ENCODE results near the gene GOLGA6L6. TPM values are rescaled to one million over a fixed set of nuclear protein-coding genes. Genes with fewer than 3 reads are reported as not detected.
"Not testable (repeated sequence)": the region's sequence is repeated elsewhere in the genome, so short reads cannot be mapped to it uniquely, and the experiment has no call there.

GOLGA6L6 gene
- polyA plus RNA-seq, 3 donors = not detected

GRCh38 chr15:20493035-20493434, 48.6 kb downstream of the GOLGA6L6 start:
- H3K9me3 Mint-ChIP-seq; H3K4me3 ChIP-seq (replicated peaks in 1 of 3; ENCODE audit: low read depth in 2 of 3, low read length in 3 of 3); H3K4me3 Mint-ChIP-seq; intact Hi-C loops (cut with micrococcal nuclease); H3K4me1 Mint-ChIP-seq; H3K36me3 Mint-ChIP-seq; H3K4me1 ChIP-seq (ENCODE audit: control insufficient read depth in 1 of 2, insufficient read depth in 2 of 2, low read length in 2 of 2); H3K36me3 ChIP-seq (replicated peaks in 1 of 2; ENCODE audit: control insufficient read depth in 1 of 2, insufficient read depth in 2 of 2, low read length in 2 of 2); H3K27ac Mint-ChIP-seq; H4K20me1 ChIP-seq (ENCODE audit: insufficient read depth, low read length); H3K27me3 ChIP-seq (ENCODE audit: control insufficient read depth in 2 of 2, insufficient read depth in 2 of 2, low read length in 2 of 2); H3K4me2 ChIP-seq (replicated peaks; ENCODE audit: extremely low read depth, low read length, poor library complexity, severe bottlenecking); H3K9ac ChIP-seq (ENCODE audit: insufficient read depth, low read length, poor library complexity, severe bottlenecking); H3K9me3 ChIP-seq (replicated peaks in 1 of 2; ENCODE audit: control insufficient read depth in 1 of 2, insufficient read depth in 1 of 2, low read length in 2 of 2); H3K27me3 Mint-ChIP-seq (ENCODE audit: low read depth in 3 of 3); DNase-seq; H3K79me2 ChIP-seq (ENCODE audit: insufficient read depth, low read length); H3K27ac ChIP-seq (ENCODE audit: low read depth in 1 of 2, low read length in 2 of 2); H2AFZ ChIP-seq (ENCODE audit: insufficient read depth, low read depth, low read length, poor library complexity, severe bottlenecking): not testable (repeated sequence)
- WGBS (ENCODE audit: insufficient coverage) = no CpG with 5 or more reads among the region's 5 CpGs

GRCh38 chr15:20492598-20492997, 49.0 kb downstream of the GOLGA6L6 start:
- H3K4me1 ChIP-seq (ENCODE audit: control insufficient read depth in 1 of 2, insufficient read depth in 2 of 2, low read length in 2 of 2); H3K9me3 ChIP-seq (replicated peaks in 1 of 2; ENCODE audit: control insufficient read depth in 1 of 2, insufficient read depth in 1 of 2, low read length in 2 of 2); H3K27ac Mint-ChIP-seq; H3K4me3 Mint-ChIP-seq; H3K9me3 Mint-ChIP-seq; H3K36me3 ChIP-seq (replicated peaks in 1 of 2; ENCODE audit: control insufficient read depth in 1 of 2, insufficient read depth in 2 of 2, low read length in 2 of 2); DNase-seq; H3K27ac ChIP-seq (ENCODE audit: low read depth in 1 of 2, low read length in 2 of 2); H3K4me2 ChIP-seq (replicated peaks; ENCODE audit: extremely low read depth, low read length, poor library complexity, severe bottlenecking); H2AFZ ChIP-seq (ENCODE audit: insufficient read depth, low read depth, low read length, poor library complexity, severe bottlenecking); H3K36me3 Mint-ChIP-seq; H3K4me1 Mint-ChIP-seq; H3K27me3 Mint-ChIP-seq (ENCODE audit: low read depth in 3 of 3); H3K27me3 ChIP-seq (ENCODE audit: control insufficient read depth in 2 of 2, insufficient read depth in 2 of 2, low read length in 2 of 2); H4K20me1 ChIP-seq (ENCODE audit: insufficient read depth, low read length); H3K9ac ChIP-seq (ENCODE audit: insufficient read depth, low read length, poor library complexity, severe bottlenecking); H3K79me2 ChIP-seq (ENCODE audit: insufficient read depth, low read length); H3K4me3 ChIP-seq (replicated peaks in 1 of 3; ENCODE audit: low read depth in 2 of 3, low read length in 3 of 3); intact Hi-C loops (cut with micrococcal nuclease): not testable (repeated sequence)
- no CpG with 5 or more reads among the region's 4 CpGs for WGBS (ENCODE audit: insufficient coverage)

- DNase-seq; H3K9me3 Mint-ChIP-seq; H4K20me1 ChIP-seq (ENCODE audit: insufficient read depth, low read length); H3K4me1 ChIP-seq (ENCODE audit: control insufficient read depth in 1 of 2, insufficient read depth in 2 of 2, low read length in 2 of 2); H2AFZ ChIP-seq (ENCODE audit: insufficient read depth, low read depth, low read length, poor library complexity, severe bottlenecking); H3K4me3 Mint-ChIP-seq; H3K36me3 ChIP-seq (replicated peaks in 1 of 2; ENCODE audit: control insufficient read depth in 1 of 2, insufficient read depth in 2 of 2, low read length in 2 of 2); H3K27ac Mint-ChIP-seq; H3K27ac ChIP-seq (ENCODE audit: low read depth in 1 of 2, low read length in 2 of 2); H3K27me3 Mint-ChIP-seq (ENCODE audit: low read depth in 3 of 3); H3K36me3 Mint-ChIP-seq; H3K4me3 ChIP-seq (replicated peaks in 1 of 3; ENCODE audit: low read depth in 2 of 3, low read length in 3 of 3); H3K4me1 Mint-ChIP-seq; H3K9ac ChIP-seq (ENCODE audit: insufficient read depth, low read length, poor library complexity, severe bottlenecking); H3K27me3 ChIP-seq (ENCODE audit: control insufficient read depth in 2 of 2, insufficient read depth in 2 of 2, low read length in 2 of 2); H3K4me2 ChIP-seq (replicated peaks; ENCODE audit: extremely low read depth, low read length, poor library complexity, severe bottlenecking); intact Hi-C loops (cut with micrococcal nuclease); H3K9me3 ChIP-seq (replicated peaks in 1 of 2; ENCODE audit: control insufficient read depth in 1 of 2, insufficient read depth in 1 of 2, low read length in 2 of 2); H3K79me2 ChIP-seq (ENCODE audit: insufficient read depth, low read length): not testable (repeated sequence)
- no CpG with 5 or more reads among the region's 4 CpGs for WGBS (ENCODE audit: insufficient coverage)
Measured at GRCh38 chr15:20489320-20489719, 52.3 kb downstream of the GOLGA6L6 start.

Small RNA genes lying within 50 kb of the gene (small RNA-seq; reads per million reads assigned to genes)
- not detected for gene RN7SL759P (ENCODE audit: insufficient read length, low read depth)
